HFFc6 (cell line): ENCODE results near the gene RAF1. TPM values are rescaled to one million over a fixed set of nuclear protein-coding genes. Genes with fewer than 3 reads are reported as not detected.
"Not testable (repeated sequence)": the region's sequence is repeated elsewhere in the genome, so short reads cannot be mapped to it uniquely, and the experiment has no call there.

Experiments
- DNase-seq: peaks from one replicate; pipeline ENCODE4 v3.0.0-alpha.2; 2018
- H3K27ac Mint-ChIP-seq: 2 replicates; pipeline ENCODE4 v1.8.0; 2020; ENCODE audit warnings: mild to moderate bottlenecking, mixed read lengths
- H3K27me3 Mint-ChIP-seq: 2 replicates; pipeline ENCODE4 v1.8.0; 2021; ENCODE audit warnings: mild to moderate bottlenecking, moderate library complexity, mixed read lengths; ENCODE audit not compliant: insufficient read depth
- H3K36me3 Mint-ChIP-seq: 2 replicates; pipeline ENCODE4 v1.8.0; 2021; ENCODE audit warnings: low read depth, mixed read lengths
- H3K4me1 Mint-ChIP-seq: 2 replicates; pipeline ENCODE4 v1.8.0; 2020; ENCODE audit warnings: low read depth, mixed read lengths
- H3K4me3 Mint-ChIP-seq: 2 replicates; pipeline ENCODE4 v1.8.0; 2020; ENCODE audit warnings: mild to moderate bottlenecking, moderate library complexity, mixed read lengths
- H3K9me3 Mint-ChIP-seq: 2 replicates; pipeline ENCODE4 v1.8.0; 2020; ENCODE audit warnings: mild to moderate bottlenecking, mixed read lengths
- CTCF ChIP-seq: fragments of 200-600 bp; sonication (generic); IDR thresholded peaks from 2 replicates; pipeline ENCODE4 v1.5.0; 2021; ENCODE audit warnings: antibody characterized with exemption, mild to moderate bottlenecking
- total RNA-seq, 6 experiments: library from RNA; stranded (reverse); fragmentation: NEBNext Ultra II Directional; extraction: Animal tissue kit (Norgen Biotek cat#: 25700); gene quantifications; 2 replicates in 1 of 6; 3 replicates in 5 of 6; pipeline ENCODE4 v1.2.3, GENCODE V29; 2021

RAF1 gene
- total RNA-seq, 6 experiments from 2014 or later: 78.9 to 97.5 (median 86.8) TPM

- TF ChIP-seq CTCF: peak; percentile 88
- Mint-ChIP-seq H3K27me3 (peaks cover 7% of the 10 kb centered on the region), H3K9me3 (no peaks in the 10 kb centered on the region), H3K4me1 (peaks cover 57% of the 10 kb centered on the region), H3K4me3 (no peak overlapping the region; the same call in 1 of the 2 replicates), H3K27ac (no peak overlapping the region), H3K36me3 (no peaks in the 10 kb centered on the region)
- DNase-seq: peak; percentile 79
Observed at GRCh38 chr3:12706504-12707253, 42.8 kb upstream of the RAF1 start.

- peaks cover 7% of the 10 kb centered on the region for H3K27me3 Mint-ChIP-seq
- no peak overlapping the region for H3K27ac Mint-ChIP-seq
- TF ChIP-seq CTCF: no peak
- DNase-seq: peak; percentile 37
- H3K4me1 Mint-ChIP-seq: peaks cover 57% of the 10 kb centered on the region
- no peaks in the 10 kb centered on the region for H3K36me3 Mint-ChIP-seq
- no peak overlapping the region for H3K4me3 Mint-ChIP-seq
- H3K9me3 Mint-ChIP-seq: no peaks in the 10 kb centered on the region
Observed at GRCh38 chr3:12705981-12706380, 42.1 kb upstream of the RAF1 start.

GRCh38 chr3:12705374-12705926, 41.5 kb upstream of the RAF1 start:
- H3K9me3 Mint-ChIP-seq: no peaks in the 10 kb centered on the region
- H3K27ac Mint-ChIP-seq: no peak overlapping the region
- no peaks in the 10 kb centered on the region for H3K36me3 Mint-ChIP-seq
- no peak for TF ChIP-seq CTCF
- peaks cover 7% of the 10 kb centered on the region for H3K27me3 Mint-ChIP-seq
- DNase-seq: no peak
- peaks cover 57% of the 10 kb centered on the region for H3K4me1 Mint-ChIP-seq
- H3K4me3 Mint-ChIP-seq: no peak overlapping the region

- H3K9me3 Mint-ChIP-seq: no peaks in the 10 kb centered on the region
- H3K36me3 Mint-ChIP-seq: no peaks in the 10 kb centered on the region
- no peak overlapping the region for H3K4me3 Mint-ChIP-seq
- H3K4me1 Mint-ChIP-seq: peaks cover 35% of the 10 kb centered on the region
- no peak overlapping the region for H3K27ac Mint-ChIP-seq
- no peak for TF ChIP-seq CTCF
- peaks cover 7% of the 10 kb centered on the region for H3K27me3 Mint-ChIP-seq
- DNase-seq: no peak
Observed at GRCh38 chr3:12702501-12702900, 38.6 kb upstream of the RAF1 start.

- H3K36me3 Mint-ChIP-seq, H3K27me3 Mint-ChIP-seq, H3K4me3 Mint-ChIP-seq, H3K9me3 Mint-ChIP-seq, DNase-seq, H3K27ac Mint-ChIP-seq: not testable (repeated sequence)
- peaks cover 32% of the 10 kb centered on the region for H3K4me1 Mint-ChIP-seq
Observed at GRCh38 chr3:12701601-12702000, 37.7 kb upstream of the RAF1 start.

- H3K4me3 Mint-ChIP-seq: no peak overlapping the region
- no peak for DNase-seq
- H3K9me3 Mint-ChIP-seq: no peaks in the 10 kb centered on the region
- TF ChIP-seq CTCF: no peak
- H3K36me3 Mint-ChIP-seq: no peaks in the 10 kb centered on the region
- no peak overlapping the region for H3K27ac Mint-ChIP-seq
- H3K27me3 Mint-ChIP-seq: peaks cover 2% of the 10 kb centered on the region
- H3K4me1 Mint-ChIP-seq: peaks cover 30% of the 10 kb centered on the region; the same call in 1 of the 2 replicates
Observed at GRCh38 chr3:12700800-12701199, 36.9 kb upstream of the RAF1 start.
